ENCODE data around the gene ENO3. TPM values are rescaled to one million over a fixed set of nuclear protein-coding genes. Genes with fewer than 3 reads are reported as not detected.

Gene ENO3
- total RNA-seq, 3 donors from 2014 or later = 8.6 to 12.4 (median 10.1) TPM

- peak in 2 of 3 donors; percentile 24 to 54 for DNase-seq
Measured at GRCh38 chr17:4938688-4939545, 12.0 kb upstream of the ENO3 start.

GRCh38 chr17:4939546-4939795 is 11.4 kb upstream of the ENO3 start:
- no peak for TF ChIP-seq CTCF (IDR thresholded peaks at IDR 0.05)
- DNase-seq (peak in 1 of 3 donors; percentile 50), ATAC-seq (peak; percentile 0)
- H3K36me3 ChIP-seq (ENCODE audit: low read depth) = no peaks in the 10 kb centered on the region
- intact Hi-C loops (cut with DNase I, micrococcal nuclease) = no loop called here
- no peaks in the 10 kb centered on the region for H3K9me3 ChIP-seq
- H3K4me1 ChIP-seq (ENCODE audit: low read depth) = peaks cover 26% of the 10 kb centered on the region
- peak overlapping the region; percentile 77 for H3K4me3 ChIP-seq

More at GRCh38 chr17:4938688-4939545, 12.0 kb upstream of the ENO3 start:
- H3K4me3 ChIP-seq = peak overlapping the region; percentile 77
- peak; percentile 0 for ATAC-seq
- no peaks in the 10 kb centered on the region for H3K36me3 ChIP-seq (ENCODE audit: low read depth)
- H3K9me3 ChIP-seq = no peaks in the 10 kb centered on the region
- peaks cover 31% of the 10 kb centered on the region for H3K4me1 ChIP-seq (ENCODE audit: low read depth)
- intact Hi-C loops (cut with DNase I, micrococcal nuclease) = no loop called here
- no peak for TF ChIP-seq CTCF (IDR thresholded peaks at IDR 0.05)

- ATAC-seq = peak; percentile 91
- Histone ChIP-seq H3K4me3 (peak within 1 kb of the TSS; percentile 77), H3K36me3 (ENCODE audit: low read depth) (no peaks in the 10 kb centered on the region), H3K9me3 (no peaks in the 10 kb centered on the region), H3K4me1 (ENCODE audit: low read depth) (peaks cover 26% of the 10 kb centered on the region)
- peak; percentile 8 for TF ChIP-seq CTCF (IDR thresholded peaks at IDR 0.05)
- peak; percentile 96 to 97 (median 96) for DNase-seq
- intact Hi-C loops (cut with DNase I, micrococcal nuclease) = no loop called here
Measured at GRCh38 chr17:4939796-4940554, 10.9 kb upstream of the ENO3 start, which contains the start of the genes RNF167 and SLC25A11. Gene RNF167 (plus strand): TSS chr17:4940268. CDS start chr17:4940910, 642 bp downstream. Gene SLC25A11 (minus strand): TSS chr17:4940046. CDS start chr17:4939910, 136 bp downstream.

GRCh38 chr17:4940555-4941318 is 10.2 kb upstream of the ENO3 start:
- intact Hi-C loops (cut with DNase I, micrococcal nuclease) = no loop called here
- Histone ChIP-seq H3K9me3 (no peaks in the 10 kb centered on the region), H3K36me3 (ENCODE audit: low read depth) (no peaks in the 10 kb centered on the region), H3K4me3 (peak overlapping the region; percentile 77), H3K4me1 (ENCODE audit: low read depth) (peaks cover 34% of the 10 kb centered on the region)
- peak; percentile 54 to 84 (median 72) for DNase-seq
- TF ChIP-seq CTCF (IDR thresholded peaks at IDR 0.05) = no peak
- peak; percentile 67 for ATAC-seq

- Histone ChIP-seq H3K36me3 (ENCODE audit: low read depth) (no peaks in the 10 kb centered on the region), H3K9me3 (no peaks in the 10 kb centered on the region), H3K4me1 (ENCODE audit: low read depth) (peaks cover 38% of the 10 kb centered on the region), H3K4me3 (peak overlapping the region; percentile 77)
- no peak for ATAC-seq
- intact Hi-C loops (cut with DNase I, micrococcal nuclease) = no loop called here
- DNase-seq = no peak
- no peak for TF ChIP-seq CTCF (IDR thresholded peaks at IDR 0.05)
Measured at GRCh38 chr17:4941319-4941610, 9.7 kb upstream of the ENO3 start.
